Measurements from ENCODE around the gene GTSE1.

The GTSE1 gene

DNA sequence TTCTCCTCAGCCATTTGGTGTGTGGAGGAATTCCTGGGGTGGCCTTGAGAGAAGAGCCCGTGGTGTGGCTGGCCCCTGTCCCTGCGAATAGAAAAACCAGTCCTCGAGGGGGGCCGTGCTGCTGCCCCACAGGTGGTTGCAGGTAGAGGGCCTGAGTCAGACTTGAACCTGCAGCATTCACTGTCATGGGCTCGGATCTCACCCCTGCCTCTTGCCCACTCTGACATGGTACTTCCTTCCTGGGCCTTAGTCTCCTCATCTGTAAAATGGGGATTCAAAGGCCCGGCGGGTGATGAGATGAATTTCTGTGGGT is 58.3 kb downstream of the GTSE1 start:
- no peak for DNase-seq

DNA sequence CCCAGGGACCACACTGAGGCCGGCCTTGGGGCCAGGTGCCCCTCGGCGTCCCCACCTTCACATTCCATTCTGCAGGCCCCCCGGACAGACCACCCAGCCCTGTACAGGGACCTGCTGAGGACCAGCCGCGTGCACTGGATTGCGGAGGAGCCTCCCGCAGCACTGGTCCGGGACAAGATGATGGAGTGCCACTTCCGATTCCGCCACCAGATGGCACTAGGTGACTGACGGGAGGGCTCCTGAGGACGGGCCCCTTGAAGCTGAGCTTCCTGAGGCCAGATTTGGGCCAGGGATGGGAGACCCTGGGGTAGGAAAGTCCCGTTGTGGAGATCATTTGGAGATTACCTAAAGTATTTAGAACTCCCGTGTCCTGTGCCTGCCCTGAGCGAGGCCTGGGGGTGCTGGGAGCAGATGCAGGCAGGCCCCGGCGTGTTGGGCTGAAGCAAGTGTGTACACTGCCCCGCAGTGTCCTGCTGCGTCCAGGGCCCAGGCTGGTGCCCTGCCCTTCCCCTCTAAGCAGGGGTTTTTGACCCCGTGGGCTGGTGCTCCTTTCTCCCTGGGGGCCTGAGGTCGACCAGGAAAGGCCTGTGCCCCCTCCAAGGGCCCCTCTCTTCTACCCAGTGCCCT is 58.8 kb downstream of the GTSE1 start:
- peak; percentile 64 for DNase-seq

DNA sequence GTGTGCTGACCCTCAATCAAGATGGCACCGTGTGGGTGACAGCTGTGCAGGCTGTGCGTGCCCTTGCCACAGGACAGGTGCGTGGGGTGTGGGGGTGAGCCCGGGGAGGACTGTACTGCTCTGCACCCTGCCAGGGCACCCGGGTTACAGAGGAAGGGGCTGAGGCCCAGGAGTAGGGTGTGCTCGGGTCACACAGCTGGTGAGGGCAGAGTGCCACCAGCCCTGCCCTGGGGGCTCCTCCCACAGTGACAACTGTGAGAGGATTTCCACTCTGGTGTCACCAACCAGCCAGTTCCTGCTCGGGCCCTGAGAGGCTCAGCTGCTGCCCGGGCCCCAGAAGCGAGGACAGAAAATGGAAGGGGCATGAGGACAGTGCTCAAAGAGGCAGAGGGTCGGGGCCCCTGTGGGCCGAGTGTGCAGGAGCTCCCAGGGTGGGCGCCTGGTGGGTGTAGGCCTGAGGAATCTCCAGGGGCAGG is 59.4 kb downstream of the GTSE1 start:
- no peak for DNase-seq

DNA sequence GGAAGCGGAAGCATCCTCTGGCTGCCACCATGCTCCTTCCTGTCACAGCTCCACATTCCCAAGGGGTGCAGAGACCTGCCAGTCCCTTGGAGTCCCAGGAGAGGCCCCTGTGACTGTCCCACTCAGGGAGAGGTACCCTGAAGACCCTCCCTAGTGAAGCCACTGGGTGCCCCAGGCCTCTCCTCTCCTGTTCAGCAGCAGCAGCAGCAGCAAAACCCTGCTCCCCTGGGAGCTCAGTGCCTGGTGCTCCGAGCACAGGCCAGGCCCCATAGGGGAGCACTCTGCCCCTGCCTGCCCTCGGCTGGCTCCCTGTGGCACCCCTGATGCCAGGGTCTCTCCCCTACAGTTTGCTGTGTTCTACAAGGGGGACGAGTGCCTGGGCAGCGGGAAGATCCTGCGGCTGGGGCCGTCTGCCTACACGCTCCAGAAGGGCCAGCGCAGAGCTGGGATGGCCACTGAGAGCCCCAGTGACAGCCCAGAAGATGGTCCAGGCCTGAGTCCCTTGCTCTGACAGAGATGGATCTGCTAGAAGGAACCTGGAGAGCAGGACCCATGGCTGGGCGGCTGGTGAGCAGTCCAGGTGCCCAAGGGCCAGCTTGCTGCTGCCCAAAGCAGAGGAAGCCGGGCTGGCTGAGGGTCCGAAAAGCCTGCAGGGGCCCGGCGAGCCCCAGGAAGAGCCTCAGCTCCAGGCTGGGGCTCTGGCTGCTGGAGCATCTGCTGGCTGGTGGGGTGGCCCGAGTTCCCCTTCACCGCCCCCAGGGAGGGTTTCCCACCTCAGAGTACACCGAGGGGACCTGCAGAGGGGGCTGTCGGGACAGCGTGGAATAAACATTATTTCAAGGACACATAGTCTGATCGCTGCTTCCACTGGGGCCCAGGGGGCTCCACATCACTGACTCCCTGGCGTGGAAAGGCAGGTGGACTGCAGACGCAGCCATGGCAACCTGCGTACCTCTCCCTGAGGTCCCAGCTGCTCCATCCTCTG is 60.1 kb downstream of the GTSE1 start:
- no peak for DNase-seq

GRCh38 chr22:46357711-46358520 is 61.2 kb downstream of the GTSE1 start:
- no peak for DNase-seq

DNA sequence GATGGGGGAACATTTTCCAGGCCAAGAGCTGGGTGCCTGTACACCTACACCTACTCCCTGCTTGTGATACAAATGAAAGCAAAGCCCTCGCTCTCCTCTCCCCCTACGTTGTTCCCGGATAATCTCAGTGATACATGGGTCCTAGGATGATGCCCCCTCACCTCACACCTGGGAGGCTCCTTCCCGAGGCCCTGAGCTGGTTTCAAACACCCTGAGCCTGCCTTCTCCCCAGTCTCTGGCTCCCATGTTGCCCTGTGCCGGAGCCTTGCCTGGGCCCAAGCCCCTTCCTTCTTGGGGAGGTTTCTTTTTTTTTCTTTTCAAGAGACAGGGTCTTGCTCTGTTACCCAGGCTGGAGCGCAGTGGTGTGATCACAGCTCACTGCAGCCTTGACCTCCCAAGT is 62.1 kb downstream of the GTSE1 start:
- DNase-seq, result no peak

DNA sequence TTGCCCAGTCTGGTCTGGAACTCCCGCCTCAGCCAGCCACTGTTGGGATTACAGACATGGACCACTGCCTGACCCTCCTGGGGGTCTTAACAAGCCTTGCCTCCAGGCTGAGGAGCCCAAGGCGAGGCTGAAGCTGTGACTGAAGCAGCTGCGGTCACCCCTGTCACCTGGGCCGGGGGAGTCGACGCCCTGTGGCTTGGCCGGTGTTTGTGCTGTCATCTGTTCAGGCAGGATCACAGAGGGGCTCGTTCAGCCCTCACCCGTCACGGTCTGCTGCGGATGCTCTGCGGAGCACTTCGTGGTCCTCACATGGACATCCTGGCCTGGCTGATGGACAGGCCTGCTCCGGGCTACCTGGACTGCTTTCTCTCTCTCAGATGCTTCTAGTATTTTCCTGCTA is 62.7 kb downstream of the GTSE1 start:
- DNase-seq, result no peak

GRCh38 chr22:46360097-46360496 is 63.4 kb downstream of the GTSE1 start:
- DNase-seq, result no peak

GRCh38 chr22:46360891-46361290 is 64.2 kb downstream of the GTSE1 start:
- DNase-seq, result no peak

DNA sequence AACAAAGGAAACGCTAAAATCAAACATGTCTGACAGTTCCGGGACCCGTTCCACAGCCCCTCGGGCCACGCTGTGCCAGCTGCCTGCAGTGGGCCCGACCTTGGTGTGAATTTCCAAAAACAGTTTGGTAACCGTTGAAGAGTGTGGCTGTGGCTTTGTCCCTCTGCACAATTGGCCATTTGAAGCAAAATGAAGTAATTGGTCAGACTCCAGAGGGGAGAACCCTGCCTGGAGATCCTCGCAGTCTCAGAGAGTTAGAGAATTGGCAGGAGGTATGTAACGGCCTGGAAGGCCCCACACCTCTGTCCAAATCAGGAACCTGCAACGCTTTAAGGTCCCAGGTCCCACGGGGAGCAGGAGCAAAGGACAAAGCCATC is 65.1 kb downstream of the GTSE1 start:
- DNase-seq, result no peak

- DNase-seq, result no peak
Observed at GRCh38 chr22:46362203-46362933, 65.7 kb downstream of the GTSE1 start.

DNA sequence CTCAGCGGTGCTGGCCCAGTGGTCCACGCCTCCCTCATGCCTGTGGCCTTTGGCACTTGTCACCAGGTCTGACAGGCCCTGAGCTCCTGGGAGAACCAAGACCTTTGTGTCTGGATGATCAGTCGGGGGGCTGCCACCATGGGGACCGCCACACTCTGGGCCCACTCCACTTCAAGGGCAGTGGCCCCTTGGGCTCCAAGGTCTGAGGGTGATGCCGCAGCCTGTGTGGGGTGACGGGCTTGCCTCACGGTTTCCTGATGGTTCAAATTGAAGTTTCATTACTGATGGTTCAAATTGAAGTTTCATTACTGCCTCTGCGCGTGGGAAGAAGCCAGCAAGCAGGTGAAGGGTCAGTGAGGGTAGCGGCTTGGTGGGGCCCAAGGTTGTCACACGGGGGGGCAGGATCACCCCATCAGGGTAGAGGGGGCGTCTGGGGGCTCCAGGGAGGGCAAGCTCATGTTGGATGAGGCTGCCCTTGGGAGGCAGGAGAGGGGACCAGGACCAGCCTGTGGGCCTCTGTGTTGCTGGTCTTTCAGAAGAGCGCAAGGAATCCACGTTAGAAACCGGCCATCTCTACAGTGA is 66.4 kb downstream of the GTSE1 start:
- DNase-seq, result no peak

- DNase-seq, result no peak
Observed at GRCh38 chr22:46363611-46364321, 67.1 kb downstream of the GTSE1 start.

- no peak for DNase-seq
Observed at GRCh38 chr22:46364341-46365165, 67.9 kb downstream of the GTSE1 start.

DNA sequence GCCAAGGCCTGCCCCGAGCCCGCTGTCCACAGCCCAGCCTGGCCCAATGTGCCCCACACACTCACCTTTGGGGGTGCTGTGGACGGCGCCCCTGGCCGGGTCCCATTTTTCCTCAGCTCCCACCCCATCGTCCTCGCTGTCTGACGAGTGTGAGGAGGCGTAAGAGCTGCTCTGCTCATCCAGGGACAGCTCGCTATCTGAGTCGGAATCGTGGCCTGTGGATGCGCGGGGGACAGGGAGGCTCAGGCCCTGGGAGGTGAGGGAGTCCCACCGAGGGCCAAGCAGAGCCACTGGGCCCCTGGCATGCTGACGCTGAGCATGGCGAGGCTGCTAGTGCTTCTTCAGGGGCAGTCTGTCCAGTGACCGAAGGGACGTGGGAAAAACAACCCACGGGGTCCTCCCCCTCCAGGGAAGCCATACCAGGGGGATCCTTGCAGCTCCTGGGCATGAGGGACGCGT is 68.5 kb downstream of the GTSE1 start:
- DNase-seq, result no peak

GRCh38 chr22:46366327-46366731 is 69.7 kb downstream of the GTSE1 start:
- DNase-seq, result no peak

- DNase-seq, result no peak
Observed at GRCh38 chr22:46366801-46367706, 70.4 kb downstream of the GTSE1 start.

DNA sequence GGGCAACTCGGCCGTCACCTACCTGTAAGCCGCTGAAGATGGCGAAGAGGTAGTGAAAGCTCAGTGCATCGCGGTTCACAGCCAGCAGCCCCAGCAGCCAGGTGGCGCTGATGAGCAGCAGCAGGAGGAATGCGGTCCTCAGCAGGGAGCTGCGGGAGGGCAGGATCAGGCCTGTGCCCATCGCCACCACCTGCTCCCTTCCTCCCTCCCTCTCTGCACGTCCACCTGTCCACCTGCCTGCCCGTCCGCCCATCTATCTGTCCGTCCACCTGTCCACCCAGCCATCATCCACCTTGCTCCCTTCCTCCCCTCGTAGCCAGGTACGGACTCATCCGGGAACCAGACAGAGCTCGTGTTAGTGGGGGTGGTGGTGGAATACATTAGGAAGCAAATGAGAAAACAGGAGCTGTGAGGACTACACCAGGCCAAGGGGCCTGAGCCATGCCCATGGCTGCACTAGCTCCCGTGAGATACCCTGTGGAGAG is 71.1 kb downstream of the GTSE1 start:
- DNase-seq, result peak; percentile 44

DNA sequence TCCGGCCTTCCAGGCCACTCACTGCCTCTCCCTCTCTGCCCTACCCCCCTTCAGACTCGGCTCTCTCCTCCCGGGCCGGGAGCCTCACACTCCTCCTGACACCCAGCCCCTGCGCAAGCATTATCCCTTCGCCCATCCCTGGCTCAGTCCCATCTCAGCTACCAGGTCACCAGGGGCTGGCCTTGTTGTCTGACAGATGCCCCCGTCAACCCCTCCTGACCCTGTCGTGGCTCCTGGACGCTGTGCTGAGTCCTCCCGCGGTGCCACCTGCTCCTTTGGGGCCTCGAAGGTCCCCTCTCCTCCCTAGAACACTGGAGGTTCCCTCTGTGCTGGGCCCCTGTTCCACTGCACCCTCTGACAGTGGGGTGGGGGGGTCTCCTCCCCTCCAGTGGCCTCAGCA is 71.8 kb downstream of the GTSE1 start:
- no peak for DNase-seq
